Liver (tissue), 3 donors: ENCODE data around the gene RPS6KA2.

Experiments used
- RAD21 ChIP-seq, 2 donors: IDR thresholded peaks; 2 replicates each; pipeline ENCODE4 v1.6.1; 2016; ENCODE audit warnings: antibody characterized with exemption in 2 of 2, mild to moderate bottlenecking in 2 of 2
- SP1 ChIP-seq: IDR thresholded peaks from 2 replicates; pipeline ENCODE4 v1.6.1; 2018; ENCODE audit warnings: antibody characterized with exemption, mild to moderate bottlenecking
- ZBTB33 ChIP-seq: IDR thresholded peaks from 2 replicates; pipeline ENCODE4 v1.6.1; 2016; ENCODE audit warnings: antibody characterized with exemption
- TF ChIP-seq, protein P1 (sequence below): fragments of 150-350 bp; IDR thresholded peaks from 2 replicates; pipeline ENCODE4 v1.5.1; 2017; ENCODE audit warnings: improper control_type of control experiment, low read depth, low read length; ENCODE audit not compliant: missing input control
- TF ChIP-seq, protein P2 (sequence below): IDR thresholded peaks from 2 replicates; pipeline ENCODE4 v1.6.1; 2016; ENCODE audit warnings: antibody characterized with exemption
- donor health status: healthy.
- donor health status: healthy.

DNA sequence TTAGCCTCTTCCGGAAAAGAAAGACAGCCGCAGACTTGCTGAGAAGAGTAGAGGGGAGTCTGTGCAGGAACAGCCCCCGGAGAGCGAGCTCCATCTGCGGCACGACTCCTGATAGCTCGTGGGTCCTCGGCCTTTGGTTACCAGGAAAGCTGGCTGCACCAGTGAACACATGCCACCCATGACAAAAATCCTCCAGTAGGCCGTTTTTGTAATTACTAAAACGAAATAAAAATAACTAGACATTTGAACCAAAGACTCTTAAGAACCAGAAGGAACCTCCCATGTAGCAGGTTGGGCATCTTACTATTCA is 82.8 kb downstream of the RPS6KA2 start:
- TF ChIP-seq, protein P1, sequence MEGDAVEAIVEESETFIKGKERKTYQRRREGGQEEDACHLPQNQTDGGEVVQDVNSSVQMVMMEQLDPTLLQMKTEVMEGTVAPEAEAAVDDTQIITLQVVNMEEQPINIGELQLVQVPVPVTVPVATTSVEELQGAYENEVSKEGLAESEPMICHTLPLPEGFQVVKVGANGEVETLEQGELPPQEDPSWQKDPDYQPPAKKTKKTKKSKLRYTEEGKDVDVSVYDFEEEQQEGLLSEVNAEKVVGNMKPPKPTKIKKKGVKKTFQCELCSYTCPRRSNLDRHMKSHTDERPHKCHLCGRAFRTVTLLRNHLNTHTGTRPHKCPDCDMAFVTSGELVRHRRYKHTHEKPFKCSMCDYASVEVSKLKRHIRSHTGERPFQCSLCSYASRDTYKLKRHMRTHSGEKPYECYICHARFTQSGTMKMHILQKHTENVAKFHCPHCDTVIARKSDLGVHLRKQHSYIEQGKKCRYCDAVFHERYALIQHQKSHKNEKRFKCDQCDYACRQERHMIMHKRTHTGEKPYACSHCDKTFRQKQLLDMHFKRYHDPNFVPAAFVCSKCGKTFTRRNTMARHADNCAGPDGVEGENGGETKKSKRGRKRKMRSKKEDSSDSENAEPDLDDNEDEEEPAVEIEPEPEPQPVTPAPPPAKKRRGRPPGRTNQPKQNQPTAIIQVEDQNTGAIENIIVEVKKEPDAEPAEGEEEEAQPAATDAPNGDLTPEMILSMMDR: no peak
- TF ChIP-seq, protein P2, sequence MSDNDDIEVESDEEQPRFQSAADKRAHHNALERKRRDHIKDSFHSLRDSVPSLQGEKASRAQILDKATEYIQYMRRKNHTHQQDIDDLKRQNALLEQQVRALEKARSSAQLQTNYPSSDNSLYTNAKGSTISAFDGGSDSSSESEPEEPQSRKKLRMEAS: no peak
- no peak for TF ChIP-seq ZBTB33
- no peak for TF ChIP-seq SP1
- no peak for TF ChIP-seq RAD21 (IDR thresholded peaks at IDR 0.05)
